ENCODE data around the gene CCDC24. TPM values are rescaled to one million over a fixed set of nuclear protein-coding genes. Genes with fewer than 3 reads are reported as not detected.

CCDC24 gene
- total RNA-seq, 1 donor from 2014 or later = 9.6 TPM

GRCh38 chr1:44040846-44041245 lies 49.4 kb downstream of the CCDC24 start:
- Histone ChIP-seq H3K36me3 (ENCODE audit: control insufficient read depth, insufficient read depth, low read length) (no peaks in the 10 kb centered on the region), H3K4me3 (ENCODE audit: low read depth, low read length) (no peak overlapping the region), H3K27me3 (ENCODE audit: control insufficient read depth, insufficient read depth, low read length) (no peaks in the 10 kb centered on the region)
- DNase-seq (ENCODE audit: low read depth) = no peak
- TF ChIP-seq CTCF (IDR thresholded peaks at IDR 0.05; ENCODE audit: insufficient read depth, low read length, poor library complexity, severe bottlenecking) = no peak

- Histone ChIP-seq H3K36me3 (ENCODE audit: control insufficient read depth, insufficient read depth, low read length) (no peaks in the 10 kb centered on the region), H3K4me3 (ENCODE audit: low read depth, low read length) (no peak overlapping the region), H3K27me3 (ENCODE audit: control insufficient read depth, insufficient read depth, low read length) (no peaks in the 10 kb centered on the region)
- DNase-seq (ENCODE audit: low read depth) = no peak
- TF ChIP-seq CTCF (IDR thresholded peaks at IDR 0.05; ENCODE audit: insufficient read depth, low read length, poor library complexity, severe bottlenecking) = no peak
Observed at GRCh38 chr1:44043176-44044070, 52.0 kb downstream of the CCDC24 start.

- DNase-seq (ENCODE audit: low read depth) = no peak
- Histone ChIP-seq H3K36me3 (ENCODE audit: control insufficient read depth, insufficient read depth, low read length) (no peaks in the 10 kb centered on the region), H3K4me3 (ENCODE audit: low read depth, low read length) (no peak overlapping the region), H3K27me3 (ENCODE audit: control insufficient read depth, insufficient read depth, low read length) (no peaks in the 10 kb centered on the region)
- no peak for TF ChIP-seq CTCF (IDR thresholded peaks at IDR 0.05; ENCODE audit: insufficient read depth, low read length, poor library complexity, severe bottlenecking)
Observed at GRCh38 chr1:44044071-44044801, 52.8 kb downstream of the CCDC24 start.

- Histone ChIP-seq H3K4me3 (ENCODE audit: low read depth, low read length) (no peak overlapping the region), H3K27me3 (ENCODE audit: control insufficient read depth, insufficient read depth, low read length) (no peaks in the 10 kb centered on the region), H3K36me3 (ENCODE audit: control insufficient read depth, insufficient read depth, low read length) (no peaks in the 10 kb centered on the region)
- no peak for DNase-seq (ENCODE audit: low read depth)
- no peak for TF ChIP-seq CTCF (IDR thresholded peaks at IDR 0.05; ENCODE audit: insufficient read depth, low read length, poor library complexity, severe bottlenecking)
Observed at GRCh38 chr1:44045064-44045463, 53.7 kb downstream of the CCDC24 start.

Other genes starting within 250 kb of the CCDC24 start
- 3.9 and 4.7 TPM in 2 replicates for gene ARTN, start 57.8 kb upstream of the CCDC24 start, total RNA-seq
- gene IPO13, start 44.6 kb upstream of the CCDC24 start, total RNA-seq = 29.2 and 32.8 TPM in 2 replicates
- gene DPH2, start 21.6 kb upstream of the CCDC24 start, total RNA-seq = 45.8 and 52.2 TPM in 2 replicates
- gene ATP6V0B, start 16.6 kb upstream of the CCDC24 start, total RNA-seq = 298 and 308 TPM in 2 replicates
- 62.6 and 86.8 TPM in 2 replicates for gene B4GALT2, start 12.4 kb upstream of the CCDC24 start, total RNA-seq
- 20.1 and 22.4 TPM in 2 replicates for gene SLC6A9, start 39.9 kb downstream of the CCDC24 start, total RNA-seq
- gene KLF17, start 127.2 kb downstream of the CCDC24 start, total RNA-seq = not detected in 2 replicates
- gene KLF18, start 150.0 kb downstream of the CCDC24 start, total RNA-seq = not detected in 2 replicates
- 47.3 and 64.7 TPM in 2 replicates for gene DMAP1, start 221.9 kb downstream of the CCDC24 start, total RNA-seq